Mucosa of stomach (tissue), 1 donor: Measurements from ENCODE around the gene CERT1.
"Not testable (repeated sequence)": the region's sequence is repeated elsewhere in the genome, so short reads cannot be mapped to it uniquely, and the experiment has no call there.

Experiments used
- H3K27me3 ChIP-seq: one replicate; pipeline ENCODE4 v1.7.0; 2013; ENCODE audit warnings: mild to moderate bottlenecking, low read length; ENCODE audit not compliant: control insufficient read depth, insufficient read depth
- H3K36me3 ChIP-seq: one replicate; pipeline ENCODE4 v1.7.0; 2013; ENCODE audit warnings: low read length; ENCODE audit not compliant: control insufficient read depth, insufficient read depth
- H3K4me1 ChIP-seq: one replicate; pipeline ENCODE4 v1.7.0; 2013; ENCODE audit warnings: mild to moderate bottlenecking, low read length; ENCODE audit not compliant: control insufficient read depth, insufficient read depth
- H3K4me3 ChIP-seq: one replicate; pipeline ENCODE4 v1.7.0; 2013; ENCODE audit warnings: low read length
- H3K9ac ChIP-seq: one replicate; pipeline ENCODE4 v1.7.0; 2013; ENCODE audit warnings: mild to moderate bottlenecking, low read length, moderate library complexity
- H3K9me3 ChIP-seq: one replicate; pipeline ENCODE4 v1.7.0; 2013; ENCODE audit warnings: mild to moderate bottlenecking, low read length, moderate library complexity; ENCODE audit not compliant: control insufficient read depth
- donor health status: Pancreatic carcinoma.

Gene CERT1

GRCh38 chr5:75521195-75521594, 9.8 kb upstream of the CERT1 start:
- Histone ChIP-seq H3K4me1 (no peaks in the 10 kb centered on the region), H3K27me3 (no peaks in the 10 kb centered on the region), H3K9me3 (no peaks in the 10 kb centered on the region), H3K9ac (no peak overlapping the region), H3K4me3 (no peak overlapping the region), H3K36me3 (no peaks in the 10 kb centered on the region)

- H3K9me3 ChIP-seq, result no peaks in the 10 kb centered on the region
- H3K27me3 ChIP-seq, result no peaks in the 10 kb centered on the region
- H3K4me1 ChIP-seq, result no peaks in the 10 kb centered on the region
- H3K4me3 ChIP-seq, result no peak overlapping the region
- no peaks in the 10 kb centered on the region for H3K36me3 ChIP-seq
- H3K9ac ChIP-seq, result no peak overlapping the region
Observed at GRCh38 chr5:75519761-75520160, 8.3 kb upstream of the CERT1 start.

DNA sequence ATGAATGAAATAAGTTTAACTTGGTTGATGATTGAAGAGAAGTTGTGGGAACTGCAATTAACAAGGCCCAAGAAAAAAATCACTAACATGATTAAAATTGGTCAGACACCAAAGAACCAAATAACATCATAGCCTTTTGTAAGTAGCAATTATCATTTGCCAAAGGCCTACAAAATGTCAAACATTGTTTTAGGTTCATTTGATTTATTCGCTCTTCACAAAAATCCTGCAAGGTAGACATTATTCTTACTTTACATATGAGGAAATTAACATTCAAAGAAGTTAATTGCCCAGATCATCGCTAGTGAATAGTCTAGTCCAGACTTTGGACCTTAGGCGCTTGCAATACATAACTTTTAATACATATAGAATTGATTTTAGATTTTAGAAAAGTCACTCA, 2.9 kb upstream of the CERT1 start:
- Histone ChIP-seq H3K36me3 (no peaks in the 10 kb centered on the region), H3K4me1 (peaks cover 7% of the 10 kb centered on the region), H3K9ac (no peak overlapping the region), H3K9me3 (no peaks in the 10 kb centered on the region), H3K27me3 (no peaks in the 10 kb centered on the region), H3K4me3 (no peak overlapping the region)

DNA sequence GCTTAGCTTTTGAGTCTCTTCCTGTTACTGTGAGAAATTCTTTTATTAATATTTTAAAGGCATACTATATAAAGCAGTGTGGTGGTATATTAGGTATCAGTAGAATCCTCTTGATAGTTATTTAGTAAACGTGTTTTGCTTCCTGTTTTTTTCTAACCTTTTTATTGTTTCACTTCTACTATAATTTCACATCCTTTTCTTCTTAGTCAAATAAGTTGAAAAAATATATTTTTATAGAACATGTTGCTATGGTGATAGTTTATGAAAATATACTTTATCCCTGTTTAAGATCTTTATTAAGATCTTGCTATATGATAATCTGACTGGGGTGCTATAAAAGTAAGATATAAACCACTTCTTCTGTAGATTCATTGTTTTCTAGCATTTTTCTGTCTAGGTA, 2.4 kb upstream of the CERT1 start:
- Histone ChIP-seq H3K27me3 (no peaks in the 10 kb centered on the region), H3K36me3 (no peaks in the 10 kb centered on the region), H3K9ac (no peak overlapping the region), H3K9me3 (no peaks in the 10 kb centered on the region), H3K4me3 (no peak overlapping the region), H3K4me1 (peaks cover 7% of the 10 kb centered on the region)

DNA sequence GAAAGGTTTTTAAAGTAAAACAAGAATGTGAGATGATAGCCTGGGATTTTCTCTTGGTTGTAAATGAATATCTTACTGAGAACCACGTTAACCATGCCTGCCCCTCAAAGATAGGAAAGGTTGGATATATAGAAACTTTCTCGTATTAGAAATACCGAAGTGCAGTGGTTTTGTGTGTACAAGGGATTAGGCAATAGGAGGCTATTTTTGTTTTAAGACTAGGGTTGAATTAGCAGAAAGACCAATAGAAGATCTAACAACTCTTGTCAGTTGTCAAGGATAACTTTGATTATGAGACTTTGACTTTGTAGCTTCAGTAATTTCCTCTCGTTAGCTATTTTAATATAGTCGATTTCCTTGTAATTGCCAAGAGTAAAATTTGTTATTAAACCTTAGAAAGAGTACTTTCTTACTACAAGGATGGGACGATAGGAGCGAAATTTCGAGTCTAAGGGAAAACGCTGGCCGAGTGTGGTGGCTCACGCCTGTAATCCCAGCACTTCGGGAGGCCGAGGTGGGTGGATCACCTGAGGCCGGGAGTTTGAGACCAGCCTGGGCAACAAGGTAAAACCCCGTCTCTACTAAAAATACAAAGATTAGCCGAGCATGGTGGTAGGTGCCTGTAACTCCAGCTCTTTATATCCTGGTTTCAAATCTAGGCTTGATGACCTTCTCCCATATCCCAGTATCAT, 1.1 kb upstream of the CERT1 start:
- no peaks in the 10 kb centered on the region for H3K9me3 ChIP-seq
- H3K4me3 ChIP-seq, result peak overlapping the region; percentile 85
- peaks cover 7% of the 10 kb centered on the region for H3K4me1 ChIP-seq
- H3K27me3 ChIP-seq, result no peaks in the 10 kb centered on the region
- H3K9ac ChIP-seq, result peak overlapping the region; percentile 79
- H3K36me3 ChIP-seq, result no peaks in the 10 kb centered on the region

DNA sequence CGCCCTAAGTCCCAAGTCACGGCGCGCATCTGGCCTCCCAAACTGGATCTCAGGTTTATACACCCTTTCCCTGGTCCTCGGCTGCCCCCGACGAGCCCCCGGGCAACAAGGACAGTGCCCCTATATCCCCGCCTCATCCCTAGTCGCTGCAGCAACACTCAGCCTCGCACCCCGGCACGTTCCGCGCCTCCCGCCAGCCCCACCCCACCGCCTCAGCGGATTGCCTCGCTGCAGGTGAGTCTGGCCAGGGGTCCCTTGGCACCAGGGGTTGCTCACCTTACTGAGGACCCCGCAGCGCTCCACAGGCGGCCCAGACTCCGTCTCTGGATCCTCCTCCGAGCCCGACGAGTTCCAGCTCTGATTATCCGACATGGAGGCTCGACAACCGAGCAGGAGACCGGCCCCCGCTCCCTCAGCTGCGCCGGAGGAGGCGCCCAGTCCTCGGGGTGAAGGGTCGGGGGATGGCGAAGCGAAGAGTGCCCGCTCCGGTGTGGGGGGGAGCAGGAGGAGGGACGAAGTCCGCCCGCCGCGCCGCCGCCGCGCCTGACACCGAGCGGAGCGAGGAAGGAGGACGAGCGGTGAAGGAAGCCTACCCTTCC, 494 bp downstream of the CERT1 start:
- H3K4me1 ChIP-seq, result peaks cover 7% of the 10 kb centered on the region
- H3K4me3 ChIP-seq, result peak overlapping the region; percentile 33
- no peaks in the 10 kb centered on the region for H3K27me3 ChIP-seq
- peak overlapping the region; percentile 85 for H3K9ac ChIP-seq
- H3K36me3 ChIP-seq, result no peaks in the 10 kb centered on the region
- H3K9me3 ChIP-seq, result no peaks in the 10 kb centered on the region

GRCh38 chr5:75510417-75510835, 1.0 kb downstream of the CERT1 start:
- peak overlapping the region; percentile 85 for H3K9ac ChIP-seq
- no peaks in the 10 kb centered on the region for H3K27me3 ChIP-seq
- no peaks in the 10 kb centered on the region for H3K9me3 ChIP-seq
- H3K4me1 ChIP-seq, result peaks cover 7% of the 10 kb centered on the region
- peak overlapping the region; percentile 33 for H3K4me3 ChIP-seq
- no peaks in the 10 kb centered on the region for H3K36me3 ChIP-seq

DNA sequence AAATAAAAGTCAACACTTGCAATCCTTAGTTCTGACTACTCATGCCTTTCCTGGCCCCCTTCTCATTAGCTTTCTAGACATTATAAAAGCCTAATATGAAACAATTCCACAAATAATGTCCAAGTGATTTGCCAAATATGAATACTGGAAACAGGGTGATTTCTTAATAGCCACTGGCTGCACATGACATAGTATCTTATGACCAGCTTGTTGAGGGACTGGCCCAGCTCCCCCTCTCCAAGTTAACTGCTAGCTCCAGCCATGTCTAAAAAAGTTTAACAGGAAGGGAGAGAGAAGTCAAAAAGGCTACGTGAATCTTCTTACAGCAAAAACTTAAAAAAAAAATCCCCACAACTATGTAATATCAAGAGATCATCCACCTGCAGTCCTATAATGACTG, 1.5 kb downstream of the CERT1 start:
- H3K4me1 ChIP-seq, result peaks cover 7% of the 10 kb centered on the region
- H3K9ac ChIP-seq, result peak overlapping the region; percentile 85
- no peaks in the 10 kb centered on the region for H3K36me3 ChIP-seq
- H3K4me3 ChIP-seq, result no peak overlapping the region
- no peaks in the 10 kb centered on the region for H3K27me3 ChIP-seq
- H3K9me3 ChIP-seq, result no peaks in the 10 kb centered on the region

- Histone ChIP-seq H3K4me3 (no peak overlapping the region), H3K9ac (peak overlapping the region; percentile 32), H3K36me3 (no peaks in the 10 kb centered on the region), H3K9me3 (no peaks in the 10 kb centered on the region), H3K4me1 (peaks cover 7% of the 10 kb centered on the region), H3K27me3 (no peaks in the 10 kb centered on the region)
Observed at GRCh38 chr5:75509546-75509945, 1.9 kb downstream of the CERT1 start.

DNA sequence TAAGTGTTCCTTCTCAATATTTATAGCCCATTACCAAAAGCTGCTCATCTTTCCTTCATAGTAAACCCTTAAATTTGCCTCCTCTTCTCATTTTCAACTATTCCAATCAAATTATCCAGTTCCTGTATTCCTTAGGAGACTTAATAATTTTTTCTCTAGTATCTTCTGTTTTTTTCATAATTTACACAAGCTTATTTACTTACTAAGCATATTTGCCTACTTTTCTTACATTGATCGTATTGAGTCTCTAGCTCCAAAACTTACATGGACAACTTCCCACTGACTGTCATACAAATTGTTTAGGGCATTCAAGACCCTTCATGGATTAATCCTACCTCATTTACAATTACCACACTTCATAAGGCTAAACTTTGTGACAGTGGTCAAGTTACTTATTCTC, 3.6 kb downstream of the CERT1 start:
- Histone ChIP-seq H3K4me1 (peaks cover 6% of the 10 kb centered on the region), H3K4me3 (no peak overlapping the region), H3K36me3 (no peaks in the 10 kb centered on the region), H3K9ac (no peak overlapping the region), H3K27me3 (no peaks in the 10 kb centered on the region), H3K9me3 (no peaks in the 10 kb centered on the region)

GRCh38 chr5:75505112-75505511, 6.3 kb downstream of the CERT1 start:
- not testable (repeated sequence) for H3K27me3 ChIP-seq, H3K36me3 ChIP-seq, H3K9ac ChIP-seq, H3K4me3 ChIP-seq, H3K9me3 ChIP-seq, H3K4me1 ChIP-seq

- not testable (repeated sequence) for H3K9me3 ChIP-seq, H3K4me1 ChIP-seq, H3K4me3 ChIP-seq, H3K27me3 ChIP-seq, H3K9ac ChIP-seq, H3K36me3 ChIP-seq
Observed at GRCh38 chr5:75498875-75499274, 12.6 kb downstream of the CERT1 start.
